CD4-positive, alpha-beta memory T cell (primary cell): ENCODE measurements around the gene MYO5B. TPM values are rescaled to one million over a fixed set of nuclear protein-coding genes. Genes with fewer than 3 reads are reported as not detected.

ENCODE experiments used
- CTCF ChIA-PET: fragments of 350-600 bp; sonication (Branson Sonifier 250); formaldehyde crosslinking; loops from one replicate; lab custom pipeline; 2021; ENCODE audit warnings: inconsistent platforms; ENCODE audit not compliant: partially characterized antibody; lab: Charles Lee
- POLR2A ChIA-PET: fragments of 350-600 bp; sonication (Branson Sonifier 250); formaldehyde crosslinking; loops from one replicate; lab custom pipeline; 2021; ENCODE audit not compliant: partially characterized antibody; lab: Charles Lee
- DNase-seq, 5 donors: peaks; one replicate each; pipeline versions ENCODE4 v3.0.0 to v3.0.0-alpha.2; 2020 to 2022; ENCODE audit warnings: mixed read lengths in 1 of 5
- H3K27ac ChIP-seq: one replicate; pipeline ENCODE4 v1.7.0; 2013; ENCODE audit warnings: low read depth, low read length
- H3K27me3 ChIP-seq: 2 replicates; pipeline ENCODE4 v1.7.0; 2013; ENCODE audit warnings: mild to moderate bottlenecking, low read length, moderate library complexity; ENCODE audit not compliant: insufficient read depth
- H3K36me3 ChIP-seq: 2 replicates; pipeline ENCODE4 v1.7.0; 2013; ENCODE audit warnings: mild to moderate bottlenecking, low read length, moderate library complexity; ENCODE audit not compliant: insufficient read depth
- H3K4me1 ChIP-seq: 2 replicates; pipeline ENCODE4 v1.7.0; 2013; ENCODE audit warnings: mild to moderate bottlenecking, low read length, moderate library complexity; ENCODE audit not compliant: insufficient read depth
- H3K4me3 ChIP-seq, 2 donors: one replicate each; pipeline ENCODE4 v1.7.0; 2013; ENCODE audit warnings: low read length in 2 of 2, mild to moderate bottlenecking in 1 of 2
- H3K9me3 ChIP-seq, 2 donors: one replicate each; pipeline ENCODE4 v1.7.0; 2013; ENCODE audit warnings: low read length in 2 of 2, control low read depth in 1 of 2; ENCODE audit not compliant: control insufficient read depth in 1 of 2
- H3K27ac Mint-ChIP-seq, 7 donors: one replicate each; pipeline ENCODE4 v1.8.0; 2020 to 2021; ENCODE audit warnings: mixed read lengths in 7 of 7, mild to moderate bottlenecking in 6 of 7, inconsistent platforms in 3 of 7, moderate library complexity in 3 of 7
- H3K27me3 Mint-ChIP-seq, 2 donors: one replicate each; pipeline ENCODE4 v1.8.0; 2020 to 2021; ENCODE audit warnings: mixed read lengths in 2 of 2
- H3K36me3 Mint-ChIP-seq, 2 donors: one replicate each; pipeline ENCODE4 v1.8.0; 2020 to 2021; ENCODE audit warnings: mixed read lengths in 2 of 2, inconsistent platforms in 1 of 2, mild to moderate bottlenecking in 1 of 2
- H3K4me1 Mint-ChIP-seq, 4 donors: one replicate each; pipeline ENCODE4 v1.8.0; 2020 to 2021; ENCODE audit warnings: mixed read lengths in 4 of 4, mild to moderate bottlenecking in 1 of 4
- H3K4me3 Mint-ChIP-seq, 8 donors: one replicate each; pipeline ENCODE4 v1.8.0; 2020 to 2021; ENCODE audit warnings: mixed read lengths in 8 of 8, mild to moderate bottlenecking in 7 of 8, moderate library complexity in 6 of 8, inconsistent platforms in 3 of 8
- H3K9me3 Mint-ChIP-seq, 8 donors: one replicate each; pipeline ENCODE4 v1.8.0; 2020 to 2021; ENCODE audit warnings: mixed read lengths in 8 of 8, mild to moderate bottlenecking in 5 of 8, inconsistent platforms in 3 of 8, moderate library complexity in 1 of 8
- intact Hi-C: fragments of 100-400 bp; cut with micrococcal nuclease; formaldehyde crosslinking; loops from one replicate; pipeline ENCODE4 v1.15.1; 2023
- polyA plus RNA-seq, 2 donors: library from polyadenylated mRNA; unstranded; fragments of 300-500 nt; fragmentation: Illumina TruSeq; gene quantifications; one replicate each; pipeline ENCODE4 v1.2.3, GENCODE V29; 2021
- total RNA-seq, 2 experiments: library from RNA; stranded (reverse); gene quantifications; one replicate each; pipeline ENCODE4 v1.2.3, GENCODE V29; 2021

Gene MYO5B
- total and polyA plus RNA-seq, 4 experiments from 2014 or later: 0.02 TPM; not detected in 3

DNA sequence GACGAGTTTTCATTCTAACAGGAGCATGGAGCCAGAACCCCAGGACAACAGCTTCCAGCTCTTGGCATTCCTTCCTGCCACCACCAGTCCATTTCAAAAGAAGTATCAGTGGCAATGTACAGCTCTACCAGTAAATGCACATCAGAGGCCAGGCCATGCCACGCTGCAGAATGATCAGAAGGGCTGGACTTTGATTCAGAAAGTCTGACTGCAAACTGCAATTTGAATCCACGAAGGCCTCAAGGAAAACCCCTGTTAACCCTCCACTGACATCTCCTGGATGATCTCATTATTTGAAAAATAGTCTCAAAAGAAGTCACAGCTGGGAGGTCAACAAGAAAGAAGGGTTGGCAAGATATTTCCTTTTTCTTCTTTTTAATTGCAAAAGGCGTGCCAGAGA is 119.2 kb downstream of the MYO5B start:
- H3K4me3 Mint-ChIP-seq: peak overlapping the region in 1 of 8 donors; percentile 57
- ChIA-PET POLR2A (no interaction called here), CTCF (no interaction called here)
- Histone ChIP-seq H3K27me3 (no peaks in the 10 kb centered on the region), H3K36me3 (no peaks in the 10 kb centered on the region), H3K27ac (no peak overlapping the region), H3K4me1 (peaks cover 9% of the 10 kb centered on the region), H3K4me3 (no peak overlapping the region), H3K9me3 (no peaks in the 10 kb centered on the region)
- no peak for DNase-seq
- peaks cover 0 to 4% (median 3%) of the 10 kb centered on the region in 4 donors for H3K4me1 Mint-ChIP-seq
- peaks cover 0 to 4% (median 0%) of the 10 kb centered on the region in 8 donors for H3K9me3 Mint-ChIP-seq
- no peak overlapping the region for H3K27ac Mint-ChIP-seq
- peaks cover 18 to 34% of the 10 kb centered on the region in 2 donors for H3K27me3 Mint-ChIP-seq
- intact Hi-C loops: no loop called here
- H3K36me3 Mint-ChIP-seq: no peaks in the 10 kb centered on the region

DNA sequence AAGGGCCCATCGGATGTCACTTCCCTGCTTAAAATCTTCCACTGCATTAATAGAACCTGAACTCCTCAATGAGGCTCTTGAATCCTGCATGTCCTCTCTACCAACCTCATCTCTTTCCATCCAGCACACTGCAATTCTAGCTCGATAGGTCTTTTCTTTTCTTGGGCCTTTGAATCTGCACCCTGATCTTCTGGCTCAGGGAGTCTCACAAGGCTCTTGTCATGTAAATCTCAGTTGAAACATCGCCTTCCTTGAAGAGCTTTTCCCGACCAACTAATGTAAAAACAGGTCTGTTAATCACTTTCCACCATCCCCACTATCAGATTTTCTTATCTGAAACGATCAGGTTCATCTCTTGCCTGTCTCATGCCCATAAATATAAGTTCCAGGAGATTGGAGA is 120.5 kb downstream of the MYO5B start:
- Mint-ChIP-seq H3K27me3 (peaks cover 17 to 29% of the 10 kb centered on the region in 2 donors), H3K9me3 (peaks cover 0 to 4% (median 0%) of the 10 kb centered on the region in 8 donors), H3K4me3 (no peak overlapping the region), H3K4me1 (peaks cover 0 to 4% (median 3%) of the 10 kb centered on the region in 4 donors), H3K36me3 (no peaks in the 10 kb centered on the region), H3K27ac (no peak overlapping the region)
- no peaks in the 10 kb centered on the region for H3K9me3 ChIP-seq
- intact Hi-C loops: no loop called here
- no peaks in the 10 kb centered on the region for H3K36me3 ChIP-seq
- H3K4me3 ChIP-seq: no peak overlapping the region
- no peaks in the 10 kb centered on the region for H3K27me3 ChIP-seq
- POLR2A ChIA-PET: no interaction called here
- no peak for DNase-seq
- peaks cover 9% of the 10 kb centered on the region for H3K4me1 ChIP-seq
- CTCF ChIA-PET: no interaction called here
- H3K27ac ChIP-seq: no peak overlapping the region

DNA sequence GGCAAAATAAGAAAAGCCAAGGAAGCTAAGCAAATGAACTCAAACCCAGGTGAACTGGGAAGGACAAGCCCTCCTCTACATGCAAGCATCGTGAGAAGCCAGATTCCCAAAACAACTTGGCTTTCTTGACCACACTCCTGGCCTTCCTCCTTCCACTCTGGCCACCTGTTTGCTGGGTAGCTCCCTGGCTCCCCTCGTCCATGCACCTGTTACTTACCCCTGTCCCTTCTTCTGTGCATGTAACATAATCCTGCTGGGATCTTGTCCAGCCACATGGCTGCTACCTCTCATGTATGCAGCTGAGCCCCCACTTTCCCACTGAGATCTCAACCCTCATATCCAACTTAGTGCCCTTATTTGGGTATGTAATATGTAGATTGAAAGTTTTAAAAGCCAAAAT is 121.6 kb downstream of the MYO5B start:
- Histone ChIP-seq H3K27ac (no peak overlapping the region), H3K4me3 (no peak overlapping the region), H3K36me3 (no peaks in the 10 kb centered on the region), H3K4me1 (peaks cover 9% of the 10 kb centered on the region), H3K27me3 (no peaks in the 10 kb centered on the region), H3K9me3 (no peaks in the 10 kb centered on the region)
- ChIA-PET CTCF (no interaction called here), POLR2A (no interaction called here)
- peaks cover 0 to 4% (median 0%) of the 10 kb centered on the region in 8 donors for H3K9me3 Mint-ChIP-seq
- H3K27ac Mint-ChIP-seq: no peak overlapping the region
- H3K4me3 Mint-ChIP-seq: no peak overlapping the region
- DNase-seq: no peak
- H3K27me3 Mint-ChIP-seq: peaks cover 12 to 24% of the 10 kb centered on the region in 2 donors
- intact Hi-C loops: no loop called here
- peaks cover 0 to 4% (median 3%) of the 10 kb centered on the region in 4 donors for H3K4me1 Mint-ChIP-seq
- no peaks in the 10 kb centered on the region for H3K36me3 Mint-ChIP-seq

DNA sequence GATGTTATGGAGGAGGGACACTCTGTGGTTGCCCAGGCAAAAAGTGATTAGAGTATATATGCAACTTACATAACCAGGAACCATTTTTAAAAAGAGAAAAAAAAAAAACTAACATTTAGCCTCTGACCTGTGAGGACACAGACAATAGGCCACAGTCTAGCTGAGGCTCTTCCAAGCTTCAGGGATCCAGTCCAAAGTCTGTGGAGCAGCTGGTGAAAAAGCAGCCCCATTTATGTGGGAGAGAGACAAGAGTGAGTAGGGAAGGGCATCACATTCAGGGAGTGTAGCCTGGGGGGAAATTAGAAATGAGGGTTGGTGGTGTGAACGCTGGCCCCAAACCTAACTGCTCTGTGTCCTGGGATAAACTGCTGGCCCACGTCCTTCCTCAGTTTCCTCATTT is 122.8 kb downstream of the MYO5B start:
- Mint-ChIP-seq H3K36me3 (no peaks in the 10 kb centered on the region), H3K27me3 (peaks cover 12 to 23% of the 10 kb centered on the region in 2 donors), H3K4me3 (no peak overlapping the region), H3K4me1 (peaks cover 0 to 3% (median 3%) of the 10 kb centered on the region in 4 donors), H3K9me3 (peaks cover 0 to 4% (median 0%) of the 10 kb centered on the region in 8 donors), H3K27ac (no peak overlapping the region)
- POLR2A ChIA-PET: no interaction called here
- no peaks in the 10 kb centered on the region for H3K27me3 ChIP-seq
- intact Hi-C loops: no loop called here
- H3K9me3 ChIP-seq: no peaks in the 10 kb centered on the region
- CTCF ChIA-PET: no interaction called here
- no peaks in the 10 kb centered on the region for H3K36me3 ChIP-seq
- DNase-seq: no peak
- H3K4me3 ChIP-seq: no peak overlapping the region
- no peak overlapping the region for H3K27ac ChIP-seq
- peaks cover 9% of the 10 kb centered on the region for H3K4me1 ChIP-seq

DNA sequence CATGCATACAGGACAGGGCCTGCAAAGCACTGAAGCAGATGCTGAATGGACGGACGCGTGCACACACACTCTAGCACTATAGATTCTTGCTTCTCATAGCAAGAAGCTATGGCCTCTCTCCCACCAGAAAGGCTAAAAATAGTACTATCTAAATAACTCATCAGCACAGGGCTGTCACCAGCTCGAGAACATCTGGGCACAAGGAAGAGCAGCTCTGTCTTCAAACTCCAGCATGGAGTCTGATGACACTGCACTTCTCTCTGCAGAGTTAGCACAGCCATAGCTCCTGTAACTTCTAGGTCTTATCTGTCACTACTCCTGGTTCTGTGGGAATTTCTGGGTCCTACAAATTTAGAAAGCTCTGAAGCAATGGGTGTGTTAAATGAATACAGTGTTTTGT is 123.5 kb downstream of the MYO5B start:
- H3K4me3 Mint-ChIP-seq: no peak overlapping the region
- POLR2A ChIA-PET: no interaction called here

DNA sequence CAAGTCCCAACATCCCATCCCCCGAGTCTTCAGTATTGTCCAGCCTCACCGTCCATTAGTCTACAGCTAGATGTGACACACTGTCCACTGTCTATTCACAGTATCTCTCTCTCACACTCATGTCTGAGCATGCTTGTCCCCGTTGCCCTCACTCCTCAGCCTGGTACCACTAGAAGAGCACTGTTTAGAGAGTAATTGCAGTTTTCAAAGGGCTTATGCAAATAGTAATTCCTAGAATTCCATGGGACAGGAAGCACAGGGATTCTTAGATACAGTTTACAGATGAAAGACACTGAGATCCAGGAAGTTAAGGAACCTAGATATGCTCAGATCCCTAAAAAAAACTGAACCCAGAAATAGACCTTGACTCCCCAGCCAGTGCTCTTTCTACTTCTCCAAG is 125.5 kb downstream of the MYO5B start:
- peaks cover 10 to 26% of the 10 kb centered on the region in 2 donors for H3K27me3 Mint-ChIP-seq

More for the DNA sequence above, 123.5 kb downstream of the MYO5B start:
- intact Hi-C loops: no loop called here
- Histone ChIP-seq H3K27ac (no peak overlapping the region), H3K4me3 (no peak overlapping the region), H3K27me3 (no peaks in the 10 kb centered on the region), H3K36me3 (no peaks in the 10 kb centered on the region), H3K9me3 (no peaks in the 10 kb centered on the region), H3K4me1 (peaks cover 7% of the 10 kb centered on the region)
- CTCF ChIA-PET: no interaction called here
- no peak for DNase-seq
- peaks cover 0 to 4% (median 0%) of the 10 kb centered on the region in 8 donors for H3K9me3 Mint-ChIP-seq
- peaks cover 0 to 3% (median 3%) of the 10 kb centered on the region in 4 donors for H3K4me1 Mint-ChIP-seq
- no peaks in the 10 kb centered on the region for H3K36me3 Mint-ChIP-seq
- peaks cover 12 to 23% of the 10 kb centered on the region in 2 donors for H3K27me3 Mint-ChIP-seq
- H3K27ac Mint-ChIP-seq: no peak overlapping the region

DNA sequence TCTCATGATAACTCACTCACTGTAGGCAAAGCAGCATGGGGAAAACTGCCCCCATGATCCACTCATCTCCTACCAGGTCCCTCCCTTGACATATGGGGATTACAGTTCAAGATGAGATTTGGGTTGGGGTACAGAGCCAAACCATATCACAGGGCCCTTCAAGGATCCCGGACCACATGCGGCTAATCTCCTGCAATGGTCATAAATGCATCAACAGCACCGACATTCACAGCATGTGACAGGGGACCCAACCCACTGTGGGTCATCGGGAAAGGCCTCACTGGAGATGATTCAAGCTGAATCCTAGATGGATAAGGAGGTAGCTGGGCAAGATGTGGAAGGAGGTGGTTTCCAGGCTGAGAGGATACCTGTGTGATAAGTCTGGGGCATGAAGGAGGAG is 129.4 kb downstream of the MYO5B start:
- peaks cover 2 to 14% of the 10 kb centered on the region in 2 donors for H3K27me3 Mint-ChIP-seq

More for the DNA sequence above, 125.5 kb downstream of the MYO5B start:
- ChIA-PET CTCF (no interaction called here), POLR2A (no interaction called here)
- H3K4me3 Mint-ChIP-seq: no peak overlapping the region
- no peaks in the 10 kb centered on the region for H3K4me1 Mint-ChIP-seq
- H3K27ac Mint-ChIP-seq: no peak overlapping the region
- no peak overlapping the region for H3K4me3 ChIP-seq
- H3K27ac ChIP-seq: no peak overlapping the region
- H3K36me3 ChIP-seq: no peaks in the 10 kb centered on the region
- no peaks in the 10 kb centered on the region for H3K4me1 ChIP-seq
- no peak for DNase-seq
- intact Hi-C loops: no loop called here
- H3K27me3 ChIP-seq: no peaks in the 10 kb centered on the region
- peaks cover 0 to 4% (median 0%) of the 10 kb centered on the region in 8 donors for H3K9me3 Mint-ChIP-seq
- H3K9me3 ChIP-seq: no peaks in the 10 kb centered on the region
- H3K36me3 Mint-ChIP-seq: no peaks in the 10 kb centered on the region

More for the DNA sequence above, 129.4 kb downstream of the MYO5B start:
- Histone ChIP-seq H3K27me3 (no peaks in the 10 kb centered on the region), H3K9me3 (no peaks in the 10 kb centered on the region), H3K36me3 (no peaks in the 10 kb centered on the region), H3K27ac (no peak overlapping the region), H3K4me3 (no peak overlapping the region), H3K4me1 (no peaks in the 10 kb centered on the region)
- Mint-ChIP-seq H3K27ac (no peak overlapping the region), H3K4me1 (no peaks in the 10 kb centered on the region), H3K9me3 (no peaks in the 10 kb centered on the region), H3K36me3 (no peaks in the 10 kb centered on the region), H3K4me3 (no peak overlapping the region)
- DNase-seq: no peak
- CTCF ChIA-PET: no interaction called here
- POLR2A ChIA-PET: no interaction called here
- intact Hi-C loops: no loop called here
